NCI-H82 treated with DMSO at 0.1 percent for 48 hours (cell line): Measurements from ENCODE around the gene CREBBP.

Experiments
- DNase-seq: peaks from one replicate; lab custom pipeline; 2025; ENCODE audit not compliant: unreplicated experiment; lab: John Stamatoyannopoulos, UW

Gene CREBBP

DNA sequence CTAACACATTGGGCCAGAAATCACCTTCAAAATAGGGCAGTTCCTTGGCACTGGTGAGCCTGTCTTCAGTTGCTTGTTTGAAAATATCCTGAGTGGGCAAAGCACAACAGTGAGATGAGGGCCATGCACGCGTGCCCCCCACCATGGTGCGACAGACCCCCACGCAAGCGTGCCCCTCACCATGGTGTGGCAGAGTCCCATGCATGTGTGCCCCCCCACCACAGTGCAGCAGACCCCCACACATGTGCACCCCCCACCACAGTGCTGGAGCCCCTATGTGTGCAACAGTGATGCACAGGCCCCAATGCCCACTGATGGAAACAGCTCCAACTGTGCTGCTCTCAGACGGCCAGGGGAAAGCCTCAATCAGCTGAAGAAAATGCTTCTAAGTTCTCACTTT is 144.4 kb downstream of the CREBBP start:
- no peak for DNase-seq

DNA sequence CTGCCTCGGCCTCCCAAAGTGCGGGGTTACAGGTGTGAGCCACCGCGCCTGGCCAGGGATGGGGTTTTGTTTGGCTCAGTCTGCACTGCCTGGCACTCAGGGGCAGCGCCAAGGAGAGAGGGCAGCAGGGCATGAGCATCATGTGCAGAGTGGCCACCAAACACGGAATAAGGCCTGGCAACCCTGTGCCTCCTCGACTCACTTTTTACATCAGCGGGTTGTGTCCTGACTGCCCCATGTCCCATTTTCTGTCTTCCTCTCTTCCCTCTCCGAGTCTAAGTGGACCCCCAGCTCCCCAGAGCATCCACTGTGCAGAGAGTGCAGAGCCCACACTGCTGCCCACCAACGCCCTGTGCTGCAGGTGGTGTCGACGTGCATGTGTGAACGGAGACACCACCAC is 145.0 kb downstream of the CREBBP start:
- DNase-seq: no peak

GRCh38 chr16:3734758-3735221 is 145.7 kb downstream of the CREBBP start:
- DNase-seq: no peak

DNA sequence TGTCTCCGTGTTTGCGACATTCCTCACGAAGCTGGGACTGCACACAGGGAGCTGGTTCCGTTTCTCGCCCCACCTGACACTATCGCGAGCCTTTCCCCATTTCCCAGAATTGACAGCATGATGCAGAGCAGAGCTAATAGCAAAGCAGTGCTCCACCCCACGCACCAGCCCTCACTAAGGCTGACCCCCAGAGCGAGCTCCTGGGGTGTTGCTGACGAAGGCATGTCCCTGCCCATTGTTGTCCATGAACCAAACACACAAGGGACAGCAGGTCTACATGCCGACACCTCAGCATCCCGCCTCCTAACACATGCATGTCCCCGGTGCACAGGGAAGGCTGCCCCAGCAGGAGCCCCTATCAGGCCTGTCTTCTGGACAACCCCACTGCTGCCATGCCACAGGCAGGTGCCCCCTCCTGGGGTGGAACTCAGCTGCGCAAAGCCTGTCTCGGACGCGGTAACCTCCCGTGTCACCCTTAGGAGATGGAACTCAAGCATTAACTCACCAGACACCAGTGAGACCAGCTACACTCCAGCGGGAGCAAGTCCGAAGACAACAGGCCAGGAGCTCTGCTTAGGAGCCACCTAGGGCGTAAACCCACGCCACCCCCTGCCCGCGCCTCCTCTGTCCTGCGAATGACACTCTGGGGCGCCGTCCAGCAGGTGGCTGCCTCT is 146.3 kb downstream of the CREBBP start:
- DNase-seq: no peak

DNA sequence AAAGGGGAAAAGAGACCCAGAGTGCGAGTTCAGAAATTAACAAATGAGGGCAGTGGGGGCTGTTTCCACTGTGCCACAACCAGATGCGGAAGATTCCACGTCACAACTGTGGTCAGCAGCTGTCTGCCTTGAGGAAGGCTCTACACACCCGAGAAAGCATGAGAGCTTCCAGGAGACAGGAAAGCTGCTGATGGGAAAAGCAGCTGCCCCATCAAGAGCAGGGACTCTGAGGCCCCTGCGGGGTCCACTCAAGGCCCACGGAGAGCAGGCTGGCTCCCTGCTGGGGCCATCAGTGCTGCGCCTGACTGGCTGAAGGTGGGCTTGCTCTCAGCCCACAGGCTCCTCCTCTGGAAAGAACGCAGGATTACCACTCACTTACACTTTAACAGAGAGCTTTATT is 148.3 kb downstream of the CREBBP start:
- DNase-seq: no peak

DNA sequence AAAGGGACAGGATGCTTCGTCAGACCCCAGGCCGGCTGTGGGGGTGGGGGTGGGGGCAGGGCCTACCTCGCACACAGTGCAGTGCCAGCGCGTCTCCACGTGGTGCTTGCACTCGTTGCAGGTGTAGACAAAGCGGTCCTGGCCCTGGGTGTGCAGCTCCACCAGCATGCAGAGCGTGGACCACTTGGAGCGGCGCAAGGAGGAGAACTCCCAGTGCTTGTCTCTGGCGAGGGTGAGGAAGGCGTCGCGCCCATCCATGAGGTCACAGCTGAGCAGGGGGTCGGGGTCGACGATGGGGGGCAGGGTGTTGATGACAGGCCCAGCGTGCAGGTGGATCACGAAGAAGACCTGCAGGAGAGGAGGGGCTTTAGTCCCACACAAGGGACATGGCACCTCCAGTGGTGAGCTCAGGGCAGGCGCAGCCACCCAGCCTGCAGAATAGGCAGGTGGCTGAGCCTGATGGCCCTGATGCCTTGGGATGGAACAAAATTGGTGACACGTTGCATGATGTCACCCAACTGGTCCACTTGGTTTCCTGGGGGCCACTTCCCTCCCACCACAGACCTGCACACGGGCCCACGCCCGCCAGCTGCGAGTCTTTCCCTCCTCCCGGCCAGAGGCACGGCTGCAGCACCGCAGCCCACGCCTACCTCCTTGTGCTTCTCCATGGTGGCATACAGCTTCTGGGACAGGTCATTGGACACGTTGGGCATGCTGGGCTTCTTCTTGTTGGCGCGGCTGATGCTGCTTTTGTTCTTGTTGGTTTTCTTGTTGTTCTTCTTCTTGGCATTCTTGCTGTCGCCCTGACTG is 149.2 kb downstream of the CREBBP start:
- DNase-seq: no peak

- no peak for DNase-seq
Observed at GRCh38 chr16:3730161-3731125, 150.1 kb downstream of the CREBBP start.

- no peak for DNase-seq
Observed at GRCh38 chr16:3729161-3730112, 151.1 kb downstream of the CREBBP start.

GRCh38 chr16:3728424-3729160 is 151.9 kb downstream of the CREBBP start:
- DNase-seq: no peak

DNA sequence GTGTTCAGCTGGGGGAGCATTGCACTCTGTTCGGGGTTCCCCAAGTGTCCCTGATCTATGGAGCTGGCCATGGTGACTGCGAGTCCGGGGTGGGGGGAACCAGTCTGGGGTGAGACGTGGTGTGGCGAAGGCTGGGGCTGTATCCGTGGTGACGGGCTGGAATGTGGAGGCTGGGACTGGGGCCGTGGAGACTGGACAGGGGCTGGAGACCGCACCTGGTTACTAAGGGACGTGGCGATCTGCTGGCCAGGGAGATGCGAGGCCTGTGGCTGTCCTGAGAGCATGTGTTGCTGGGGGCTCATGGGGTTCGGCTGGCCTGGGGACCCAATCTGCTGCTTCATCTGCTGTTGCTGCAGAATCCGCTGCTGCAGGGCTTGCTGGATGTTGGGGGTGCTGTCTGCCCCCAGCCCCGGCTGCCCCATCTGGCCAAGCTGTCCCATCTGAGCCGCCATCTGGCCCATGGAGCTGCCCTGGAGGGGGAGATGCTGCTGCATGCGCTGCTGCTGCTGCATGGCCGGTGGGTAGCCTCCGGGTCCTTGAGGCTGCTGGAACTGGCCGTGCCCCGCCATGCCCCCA is 152.6 kb downstream of the CREBBP start:
- DNase-seq: no peak

GRCh38 chr16:3726021-3726687 is 154.4 kb downstream of the CREBBP start:
- no peak for DNase-seq

DNA sequence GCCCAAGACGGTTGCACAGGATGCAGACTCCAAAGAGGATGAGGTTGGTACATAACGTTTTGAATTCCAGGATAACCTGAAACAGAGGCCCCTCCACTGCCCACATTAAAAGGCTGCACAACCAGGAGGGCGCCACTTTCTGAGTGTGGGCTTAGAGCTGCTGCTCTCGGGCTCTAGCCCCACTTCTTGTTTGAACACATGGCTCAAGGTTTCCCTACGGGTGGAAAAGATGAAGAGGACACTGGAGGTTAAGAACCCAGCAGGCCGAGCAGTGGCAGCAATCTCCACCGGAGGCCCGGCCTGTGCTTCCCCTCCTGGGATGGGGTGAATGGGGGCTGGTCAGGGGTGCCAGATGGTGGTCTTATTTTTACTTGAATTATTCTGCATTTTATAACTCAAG is 155.2 kb downstream of the CREBBP start:
- DNase-seq: no peak

GRCh38 chr16:3722508-3722907 is 158.0 kb downstream of the CREBBP start:
- DNase-seq: no peak

- no peak for DNase-seq
Observed at GRCh38 chr16:3720418-3720817, 160.1 kb downstream of the CREBBP start.

GRCh38 chr16:3718628-3719027 is 161.9 kb downstream of the CREBBP start:
- DNase-seq: no peak

DNA sequence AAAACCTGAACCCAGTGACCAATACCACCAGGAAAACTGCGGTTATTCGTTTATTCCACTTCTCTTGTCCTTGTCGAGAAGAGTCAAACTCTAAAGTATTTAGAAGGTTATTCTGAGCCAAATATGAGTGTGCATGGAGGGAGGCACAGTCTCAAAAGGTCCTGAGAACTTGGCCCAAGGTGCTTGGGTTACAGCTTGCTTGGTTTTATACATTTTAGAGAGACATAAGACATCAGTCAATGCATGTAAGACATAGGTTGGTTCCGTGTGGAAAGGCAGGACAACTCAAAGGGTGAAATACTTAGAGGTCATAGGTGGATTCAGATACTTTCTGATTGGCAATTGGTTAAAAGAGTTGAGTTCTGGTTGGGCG is 162.5 kb downstream of the CREBBP start:
- no peak for DNase-seq

DNA sequence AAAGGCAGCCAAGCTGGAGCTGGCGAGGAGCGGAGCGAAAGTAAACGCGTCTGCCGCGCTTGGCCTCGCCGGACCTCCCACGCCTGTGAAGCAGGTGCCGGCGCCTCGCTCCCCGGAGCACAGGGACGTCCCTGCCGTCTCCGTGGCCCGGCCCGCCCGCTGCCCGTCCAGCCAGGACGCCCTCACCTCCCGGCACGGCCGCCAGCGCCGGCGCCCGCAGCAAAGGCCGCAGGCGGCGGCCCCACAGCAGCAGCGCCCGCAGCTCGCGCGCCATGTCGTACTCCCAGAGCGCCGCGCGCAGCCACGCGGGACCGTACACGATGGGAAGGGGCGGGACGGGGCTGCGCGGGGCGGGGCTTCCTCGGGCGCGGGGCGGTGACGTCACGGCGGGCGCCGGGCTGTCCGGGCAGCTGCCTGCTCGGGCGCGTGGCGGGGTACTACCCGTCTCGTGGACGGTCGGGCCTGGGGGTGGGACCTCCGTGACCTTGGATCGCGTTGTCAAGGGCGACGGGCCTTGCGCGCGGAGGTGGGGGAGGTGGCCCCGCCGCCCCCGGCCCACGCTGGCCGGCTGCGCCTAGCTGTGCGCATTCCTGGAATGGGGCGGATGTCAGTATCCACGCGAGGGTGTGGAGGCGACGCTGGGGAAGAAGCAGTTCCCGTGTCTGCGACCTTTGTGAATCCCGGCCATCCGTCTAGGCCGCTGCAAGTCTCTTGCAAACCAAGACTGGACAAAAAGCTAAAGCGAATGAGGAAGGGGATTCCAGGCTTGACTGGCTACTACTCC is 163.1 kb downstream of the CREBBP start, which contains the start of gene TRAP1:
TSS of gene TRAP1 (minus strand) at position 290 of the 784 bp plus-strand sequence. CDS start at position 274, 16 bp downstream.
- peak; percentile 52 for DNase-seq

GRCh38 chr16:3716831-3717234 is 163.7 kb downstream of the CREBBP start:
- DNase-seq: no peak
